HG02798 (cell line): ENCODE results near the gene LMX1B.

ENCODE experiments used
- ATAC-seq: cut with Tn5 transposase; IDR thresholded peaks from one replicate; pipeline ENCODE4 v1.9.1; 2021; ENCODE audit warnings: mild to moderate bottlenecking; ENCODE audit not compliant: unreplicated experiment, poor library complexity

The LMX1B gene

DNA sequence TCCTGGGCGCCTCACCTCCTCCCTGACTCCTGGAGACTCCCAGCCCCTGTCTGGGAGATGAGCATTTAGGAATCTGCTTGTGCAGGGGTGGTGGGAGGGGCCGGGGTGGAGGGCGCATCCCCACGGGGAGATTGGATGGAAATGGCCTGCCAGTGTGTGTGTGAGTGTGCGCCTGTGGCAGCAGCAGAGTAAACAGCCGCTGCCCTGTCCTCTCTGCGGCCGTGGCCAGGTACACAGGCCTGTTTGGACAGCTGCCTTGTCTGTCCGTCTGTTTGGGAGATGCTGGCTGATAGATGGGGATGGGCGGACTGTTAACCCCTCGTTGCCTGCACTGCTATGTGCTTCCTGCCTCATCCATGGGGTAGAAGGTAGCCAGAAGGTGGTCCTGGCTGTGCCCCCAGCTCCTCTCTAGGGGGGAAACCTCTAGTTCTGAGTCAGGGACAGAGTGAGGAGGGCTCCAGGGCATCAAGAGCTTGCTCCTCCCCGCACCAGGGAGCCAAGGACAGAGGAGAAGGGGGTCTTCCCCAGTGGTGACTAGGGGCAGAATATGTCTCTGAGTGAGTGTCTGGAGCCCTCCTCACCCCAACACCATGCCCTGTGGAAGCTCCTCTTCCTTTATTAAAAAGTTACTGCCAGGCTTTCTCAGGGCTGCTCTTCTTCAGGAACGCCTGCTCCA lies 60.1 kb downstream of the LMX1B start:
- no peak for ATAC-seq

- no peak for ATAC-seq
Observed at GRCh38 chr9:126674365-126675146, 60.8 kb downstream of the LMX1B start.

DNA sequence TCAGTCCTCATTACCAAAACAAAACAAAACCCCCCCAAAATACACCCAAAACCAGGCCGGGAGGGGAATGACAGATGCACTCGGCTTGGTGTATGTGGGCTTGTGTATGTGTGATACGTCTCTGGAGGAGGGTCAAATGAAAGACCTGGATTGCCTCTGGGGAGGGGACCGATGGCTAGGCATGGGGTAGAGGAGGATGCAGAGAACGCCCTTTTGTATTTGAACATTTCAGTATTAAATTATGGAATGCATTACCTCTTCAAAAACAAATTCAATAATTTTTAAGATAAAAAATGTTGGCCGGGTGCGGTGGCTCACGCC lies 61.4 kb downstream of the LMX1B start:
- no peak for ATAC-seq

DNA sequence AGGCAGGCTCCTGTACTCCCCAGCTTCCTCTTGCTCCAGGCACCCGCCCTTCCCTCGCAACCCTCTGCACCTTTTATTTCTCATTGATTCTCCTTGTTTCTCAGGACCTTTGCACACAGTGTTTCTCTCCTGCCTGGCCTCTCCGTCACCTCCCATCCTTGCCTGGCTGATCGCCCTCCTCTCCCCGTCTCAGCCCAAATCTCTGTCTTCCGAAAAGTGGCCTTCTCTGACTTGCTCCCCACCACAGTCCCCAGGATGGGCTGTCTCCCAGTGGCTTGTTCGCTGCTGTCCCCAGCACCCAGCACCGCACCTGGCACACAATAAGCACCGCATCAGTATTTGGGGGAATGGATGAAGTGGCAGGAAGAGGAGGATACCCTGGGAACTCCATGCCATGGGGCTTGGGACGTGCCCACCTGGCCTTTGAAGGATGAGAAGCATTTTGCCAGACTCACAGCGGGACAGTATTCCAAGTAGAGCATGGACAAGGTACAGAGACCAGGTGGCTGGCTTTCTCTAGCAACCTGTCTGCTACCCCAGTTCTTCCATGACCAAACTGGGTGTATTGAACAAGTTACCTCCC lies 62.5 kb downstream of the LMX1B start:
- ATAC-seq, result no peak

- no peak for ATAC-seq
Observed at GRCh38 chr9:126676685-126677143, 63.0 kb downstream of the LMX1B start.

- ATAC-seq, result no peak
Observed at GRCh38 chr9:126677188-126678084, 63.7 kb downstream of the LMX1B start.

DNA sequence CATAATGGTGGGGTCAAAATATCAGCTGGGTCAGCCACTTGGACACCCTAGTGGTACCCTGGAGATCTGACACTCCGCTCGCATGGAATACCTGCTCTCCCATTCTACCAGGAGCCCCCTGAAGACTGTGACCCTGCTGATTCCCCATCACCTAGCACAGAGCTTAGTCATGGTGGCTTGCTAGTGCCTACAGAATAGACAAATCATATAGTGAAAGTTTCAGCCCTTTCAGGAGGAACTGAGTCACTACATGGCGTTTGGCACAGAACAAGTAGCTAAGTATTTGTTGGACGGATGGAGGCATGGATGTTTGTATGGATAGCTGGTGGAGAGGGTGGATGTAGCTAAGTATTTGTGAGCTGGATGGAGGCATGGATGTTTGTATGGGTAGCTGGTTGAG lies 65.3 kb downstream of the LMX1B start:
- ATAC-seq, result no peak

- no peak for ATAC-seq
Observed at GRCh38 chr9:126681336-126681735, 67.6 kb downstream of the LMX1B start.

- ATAC-seq, result no peak
Observed at GRCh38 chr9:126682113-126682810, 68.5 kb downstream of the LMX1B start.

- ATAC-seq, result no peak
Observed at GRCh38 chr9:126682928-126683697, 69.4 kb downstream of the LMX1B start.

DNA sequence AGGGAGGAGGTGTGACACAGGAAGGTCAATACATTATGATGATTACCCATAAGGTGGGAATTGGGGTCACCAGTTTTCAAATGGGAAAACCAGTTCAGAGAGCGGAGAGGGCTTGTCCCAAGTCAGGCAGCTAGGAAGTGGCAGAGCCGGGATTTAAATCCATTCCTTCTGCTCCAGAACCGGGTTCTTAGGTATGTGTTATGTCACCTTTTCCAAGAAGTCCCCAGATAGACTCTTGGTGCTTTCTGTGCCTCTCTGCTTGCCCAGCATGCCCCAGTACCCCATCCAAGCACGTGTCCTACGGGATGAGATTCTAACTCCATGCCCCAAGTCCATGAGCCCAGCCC lies 69.9 kb downstream of the LMX1B start:
- ATAC-seq, result no peak

GRCh38 chr9:126684345-126684744 lies 70.6 kb downstream of the LMX1B start:
- ATAC-seq, result no peak

DNA sequence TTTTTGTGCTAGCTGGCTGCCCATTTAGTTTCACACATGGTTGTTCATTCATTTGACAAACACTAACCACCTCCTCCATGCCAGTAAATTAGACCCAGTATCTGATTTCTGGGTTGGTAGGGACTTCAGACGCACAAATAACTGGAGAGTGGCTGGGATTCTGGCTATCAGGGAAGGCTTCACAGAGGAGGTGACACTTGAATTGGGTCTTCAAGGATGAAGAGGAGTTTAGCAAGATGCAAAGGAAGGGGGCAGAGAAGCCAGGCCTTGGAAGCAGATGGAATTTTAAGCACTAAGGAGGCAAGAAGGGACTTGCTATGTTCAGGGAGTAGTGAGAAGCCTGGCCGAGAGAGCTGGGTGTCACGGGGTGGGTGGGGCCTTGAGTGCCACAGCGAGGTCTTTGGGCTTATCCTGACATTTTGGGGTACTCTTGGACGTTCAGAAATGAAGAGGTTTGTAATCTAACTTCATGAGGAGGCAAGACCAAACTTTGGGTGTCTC lies 71.3 kb downstream of the LMX1B start:
- ATAC-seq, result no peak

GRCh38 chr9:126687930-126688461 lies 74.3 kb downstream of the LMX1B start:
- no peak for ATAC-seq

GRCh38 chr9:126688617-126689016 lies 74.9 kb downstream of the LMX1B start:
- ATAC-seq, result no peak

GRCh38 chr9:126689027-126689825 lies 75.5 kb downstream of the LMX1B start:
- ATAC-seq, result no peak

GRCh38 chr9:126690431-126691051 lies 76.8 kb downstream of the LMX1B start:
- no peak for ATAC-seq
